Transverse colon (tissue), 3 donors: ENCODE results near the gene FAM236B.
"Not testable (repeated sequence)": the region's sequence is repeated elsewhere in the genome, so short reads cannot be mapped to it uniquely, and the experiment has no call there.

Experiments
- EP300 ChIP-seq: sonication (generic); formaldehyde crosslinking; IDR thresholded peaks from one replicate; pipeline ENCODE4 v1.6.1; 2017; ENCODE audit warnings: antibody characterized with exemption, low read depth
- TF ChIP-seq, protein P1 (sequence below), 5 experiments: fragments of 200-600 bp in 3 of 5; fragments of 450-650 bp in 2 of 5; sonication (generic) in 3 of 5; IDR thresholded peaks; 1 replicate in 2 of 5; 2 replicates in 3 of 5; pipeline ENCODE4 v1.5.1; 2016 to 2017; ENCODE audit warnings: antibody characterized with exemption in 5 of 5, inconsistent platforms in 3 of 5, mild to moderate bottlenecking in 2 of 5, moderate library complexity in 1 of 5

DNA sequence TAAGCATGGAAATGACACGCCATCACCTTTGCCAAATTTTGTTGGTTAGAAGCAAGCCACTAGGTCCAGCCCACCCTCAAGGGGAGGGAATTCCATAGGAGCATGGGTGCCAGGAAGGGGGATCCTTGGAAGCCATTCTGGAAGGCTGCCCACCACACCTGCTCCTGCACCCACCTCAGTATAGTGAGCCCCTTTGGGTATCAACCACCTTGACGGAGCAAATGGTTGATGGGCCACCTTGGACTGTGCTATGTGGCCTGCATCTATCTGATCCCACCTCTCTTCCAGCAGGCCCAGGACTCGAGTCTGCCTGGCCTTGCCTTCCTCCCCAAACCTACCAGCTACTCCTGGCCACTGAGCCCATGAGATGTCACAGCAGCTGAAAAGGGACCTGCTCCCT lies 7.9 kb upstream of the FAM236B start:
- TF ChIP-seq EP300 = not testable (repeated sequence)
- TF ChIP-seq, protein P1, sequence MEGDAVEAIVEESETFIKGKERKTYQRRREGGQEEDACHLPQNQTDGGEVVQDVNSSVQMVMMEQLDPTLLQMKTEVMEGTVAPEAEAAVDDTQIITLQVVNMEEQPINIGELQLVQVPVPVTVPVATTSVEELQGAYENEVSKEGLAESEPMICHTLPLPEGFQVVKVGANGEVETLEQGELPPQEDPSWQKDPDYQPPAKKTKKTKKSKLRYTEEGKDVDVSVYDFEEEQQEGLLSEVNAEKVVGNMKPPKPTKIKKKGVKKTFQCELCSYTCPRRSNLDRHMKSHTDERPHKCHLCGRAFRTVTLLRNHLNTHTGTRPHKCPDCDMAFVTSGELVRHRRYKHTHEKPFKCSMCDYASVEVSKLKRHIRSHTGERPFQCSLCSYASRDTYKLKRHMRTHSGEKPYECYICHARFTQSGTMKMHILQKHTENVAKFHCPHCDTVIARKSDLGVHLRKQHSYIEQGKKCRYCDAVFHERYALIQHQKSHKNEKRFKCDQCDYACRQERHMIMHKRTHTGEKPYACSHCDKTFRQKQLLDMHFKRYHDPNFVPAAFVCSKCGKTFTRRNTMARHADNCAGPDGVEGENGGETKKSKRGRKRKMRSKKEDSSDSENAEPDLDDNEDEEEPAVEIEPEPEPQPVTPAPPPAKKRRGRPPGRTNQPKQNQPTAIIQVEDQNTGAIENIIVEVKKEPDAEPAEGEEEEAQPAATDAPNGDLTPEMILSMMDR (IDR thresholded peaks at IDR 0.05) = not testable (repeated sequence)
